NCI-H187 (cell line): ENCODE data around the gene MTNR1A.
"Not testable (repeated sequence)": the region's sequence is repeated elsewhere in the genome, so short reads cannot be mapped to it uniquely, and the experiment has no call there.

Source experiments
- DNase-seq, 2 experiments: peaks; one replicate each; lab custom pipeline; 2025; lab: John Stamatoyannopoulos, UW

MTNR1A gene

DNA sequence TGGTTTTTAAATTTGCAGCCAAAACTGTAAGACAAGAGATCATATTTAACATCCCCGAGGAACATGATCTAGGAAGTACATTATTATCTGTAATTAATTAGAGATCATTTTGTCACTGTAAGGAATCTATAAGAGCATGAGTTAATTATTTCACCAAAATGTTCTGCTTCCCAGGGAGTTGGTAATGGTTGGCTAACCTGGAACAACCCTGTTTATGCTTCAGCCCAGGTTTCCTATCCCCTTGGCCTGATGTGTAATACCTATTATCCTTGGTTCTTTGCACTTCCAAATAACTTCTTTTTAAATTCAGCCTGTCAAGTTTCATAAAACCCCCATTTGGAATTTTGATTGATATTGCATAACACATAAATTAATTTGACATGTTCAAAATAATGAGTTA, 6.4 kb upstream of the MTNR1A start:
- no peak for DNase-seq

- DNase-seq = no peak
These were observed 5.3 kb upstream of the MTNR1A start for GRCh38 chr4:186560647-186561046.

- DNase-seq = no peak
These were observed 2.1 kb upstream of the MTNR1A start for GRCh38 chr4:186557486-186557885.

DNA sequence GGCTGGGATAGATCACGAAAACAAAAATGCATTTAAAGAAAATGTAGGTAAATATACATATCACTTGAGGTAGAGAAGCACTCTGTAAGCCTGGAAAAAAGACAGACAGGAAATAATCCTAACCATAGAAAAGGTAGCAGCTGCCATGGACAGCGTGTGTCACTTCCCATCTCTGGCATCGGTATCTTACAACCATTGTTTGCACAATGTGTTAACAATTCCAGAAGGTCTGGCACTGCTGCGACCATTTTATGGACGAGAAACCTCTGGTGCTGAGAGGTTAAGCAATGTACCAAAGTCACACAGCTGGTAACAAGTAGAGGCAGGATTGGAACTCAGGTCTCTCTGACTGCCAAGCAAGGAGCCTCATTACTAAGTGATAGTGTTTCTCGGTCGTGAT, 1.7 kb upstream of the MTNR1A start:
- DNase-seq = no peak

DNA sequence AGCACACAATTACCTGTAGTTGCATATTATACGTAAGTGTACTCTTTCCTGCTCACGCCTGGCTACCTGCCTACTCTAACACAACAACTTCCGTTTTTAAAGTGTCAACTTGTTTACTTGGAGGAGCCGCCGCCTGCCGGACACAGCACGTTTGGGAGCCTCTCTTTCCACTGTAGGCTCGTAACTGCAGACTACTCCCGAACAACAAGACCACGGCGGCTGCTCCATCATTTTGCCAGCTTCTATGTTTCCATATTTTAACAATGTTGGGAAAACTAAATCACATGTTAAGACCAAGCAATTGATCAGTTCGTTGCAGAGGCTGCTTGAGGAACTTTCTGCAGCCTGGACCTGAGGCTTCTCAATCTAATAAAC, 841 bp downstream of the MTNR1A start:
- no peak for DNase-seq

- no peak for DNase-seq
These were observed 1.6 kb downstream of the MTNR1A start for GRCh38 chr4:186553717-186554116.

- DNase-seq = no peak
These were observed 3.5 kb downstream of the MTNR1A start for GRCh38 chr4:186551849-186552248.

- DNase-seq = no peak
These were observed 9.9 kb downstream of the MTNR1A start for GRCh38 chr4:186545436-186545835.

- no peak for DNase-seq
These were observed 12.2 kb downstream of the MTNR1A start for GRCh38 chr4:186543206-186543605.

GRCh38 chr4:186541801-186542200, 13.6 kb downstream of the MTNR1A start:
- no peak for DNase-seq

- DNase-seq = no peak
These were observed 17.4 kb downstream of the MTNR1A start for GRCh38 chr4:186537843-186538521.

DNA sequence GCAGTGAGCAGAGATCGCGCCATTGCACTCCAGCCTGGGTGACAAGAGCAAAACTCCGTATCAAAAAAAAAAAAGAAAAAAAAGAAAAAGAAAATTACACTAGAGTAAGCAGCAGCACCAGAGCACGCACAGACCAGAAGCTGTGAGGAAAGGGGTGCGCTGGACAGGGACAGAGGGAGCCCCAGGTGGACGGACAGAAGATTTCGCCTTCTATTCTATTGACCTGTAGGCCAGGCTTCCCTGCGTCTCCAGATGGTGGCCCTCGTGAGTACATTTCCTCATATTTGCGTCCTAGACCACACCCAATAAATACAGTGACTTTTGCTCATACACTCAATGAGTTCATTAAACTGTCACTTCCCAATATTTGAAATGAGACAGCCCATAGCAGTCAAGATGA, 19.1 kb downstream of the MTNR1A start:
- no peak for DNase-seq

DNA sequence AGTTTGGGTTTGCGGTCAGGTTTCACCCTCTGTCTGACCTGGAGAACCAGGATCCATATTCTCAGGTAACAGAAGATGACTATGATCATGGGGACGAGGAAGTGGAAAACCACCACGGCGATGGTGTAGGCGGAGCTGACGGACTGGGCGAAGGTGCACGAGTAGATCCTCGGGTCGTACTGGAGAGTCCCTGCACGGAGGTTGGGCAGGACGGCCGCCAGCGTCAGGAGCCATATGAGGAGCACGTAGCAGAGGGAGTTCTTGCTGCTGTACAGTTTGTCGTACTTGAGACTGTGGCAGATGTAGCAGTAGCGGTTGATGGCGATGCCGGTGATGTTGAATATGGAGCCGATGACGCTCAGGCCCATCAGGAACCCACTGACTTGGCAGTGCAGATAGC, 21.3 kb downstream of the MTNR1A start:
- DNase-seq = no peak

DNA sequence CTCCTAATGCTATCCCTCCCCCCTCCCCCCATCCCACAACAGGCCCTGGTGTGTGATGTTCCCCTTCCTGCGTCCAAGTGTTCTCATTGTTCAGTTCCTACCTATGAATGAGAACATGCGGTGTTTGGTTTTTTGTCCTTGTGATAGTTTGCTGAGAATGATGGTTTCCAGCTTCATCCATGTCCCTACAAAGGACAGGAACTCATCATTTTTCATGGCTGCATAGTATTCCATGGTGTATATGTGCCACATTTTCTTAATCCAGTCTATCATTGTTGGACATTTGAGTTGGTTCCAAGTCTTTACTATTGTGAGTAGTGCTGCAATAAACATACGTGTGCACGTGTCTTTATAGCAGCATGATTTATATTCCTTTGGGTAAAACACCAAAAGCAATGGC, 31.4 kb downstream of the MTNR1A start:
- not testable (repeated sequence) for DNase-seq

DNA sequence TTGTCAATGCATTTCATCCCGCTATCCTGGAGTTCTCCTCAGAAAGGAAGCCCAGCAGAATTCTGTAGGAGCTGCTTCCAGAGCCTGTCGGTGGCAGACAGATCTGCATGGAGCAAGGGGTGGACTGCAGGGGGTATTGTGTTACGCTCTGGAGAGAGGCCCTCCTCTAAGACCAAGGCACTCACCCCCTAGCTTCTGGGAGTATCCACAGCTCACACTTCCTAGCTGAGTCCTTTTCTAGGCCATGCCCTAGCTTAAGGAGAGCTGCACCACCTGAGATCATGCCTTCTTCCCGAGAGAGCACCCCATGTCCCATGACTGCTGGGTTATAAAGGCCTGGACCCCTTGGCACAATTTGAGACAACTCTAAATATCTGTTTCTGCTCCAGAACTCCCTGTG, 39.1 kb downstream of the MTNR1A start:
- DNase-seq = no peak

GRCh38 chr4:186514271-186514950, 41.0 kb downstream of the MTNR1A start:
- no peak for DNase-seq

DNA sequence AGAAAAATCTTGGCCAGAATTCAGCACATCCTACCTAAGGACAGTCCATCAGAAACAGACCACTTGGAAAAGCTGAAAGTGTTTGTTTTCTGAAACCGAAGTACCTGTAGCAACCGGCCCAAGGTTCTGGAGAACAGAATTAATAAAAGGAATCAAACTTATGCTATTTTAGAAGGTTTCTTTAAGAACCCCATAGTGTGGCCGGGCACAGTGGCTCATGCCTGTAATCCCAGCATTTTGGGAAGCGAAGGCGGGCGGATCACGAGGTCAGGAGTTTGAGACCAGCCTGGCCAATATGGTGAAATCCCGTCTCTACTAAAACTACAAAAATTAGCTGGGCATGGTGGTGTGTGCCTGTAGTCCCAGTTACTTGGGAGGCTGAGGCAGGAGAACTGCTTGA, 50.6 kb downstream of the MTNR1A start:
- not testable (repeated sequence) for DNase-seq

DNA sequence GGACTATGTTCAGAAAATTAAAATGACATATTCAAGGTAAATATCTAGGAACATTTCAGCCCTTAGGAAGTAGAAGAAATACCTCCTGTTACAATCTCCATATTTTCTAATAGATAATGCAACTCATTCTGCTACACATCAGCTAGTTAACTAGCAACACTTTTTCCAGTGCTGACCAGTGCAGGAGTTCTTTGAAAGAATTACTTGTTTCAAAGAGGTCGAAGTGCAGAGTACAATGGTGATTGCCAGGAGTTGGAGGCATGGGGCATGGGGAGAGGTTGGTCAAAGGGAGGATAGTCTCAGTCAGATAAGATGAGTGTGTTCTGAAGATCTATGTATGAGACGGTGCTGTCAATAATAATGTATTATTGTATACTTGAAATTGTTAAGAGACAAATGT, 53.1 kb downstream of the MTNR1A start:
- no peak for DNase-seq

- no peak for DNase-seq
These were observed 53.8 kb downstream of the MTNR1A start for GRCh38 chr4:186501554-186501953.

DNA sequence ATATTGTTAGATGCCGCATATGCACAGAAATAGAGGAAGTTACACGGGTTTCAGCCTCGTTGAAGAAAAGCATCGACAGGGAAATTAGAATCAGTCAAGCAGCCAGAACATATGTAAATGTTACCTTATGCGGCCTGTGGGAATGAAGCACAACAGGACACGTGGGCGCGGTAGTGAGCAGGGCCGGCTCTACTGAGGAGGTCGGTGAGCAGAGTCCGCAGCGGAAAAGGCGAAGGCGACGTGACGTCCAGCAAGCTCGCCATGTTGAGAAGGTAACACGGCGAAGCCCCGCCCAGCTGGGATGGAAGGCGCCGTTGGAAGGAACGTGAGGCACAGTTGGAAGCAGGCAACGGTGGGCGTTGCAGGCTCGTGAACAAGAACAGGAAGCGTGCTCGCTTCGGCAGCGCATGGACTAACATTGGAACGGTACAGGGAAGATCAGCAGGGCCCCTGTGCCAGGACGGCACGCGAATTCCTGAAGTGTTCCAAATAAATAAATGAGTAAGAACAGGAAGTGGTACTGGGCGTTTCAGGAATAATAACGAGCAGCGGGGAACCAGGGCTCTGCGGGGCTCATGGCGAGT, 54.6 kb downstream of the MTNR1A start:
- no peak for DNase-seq

DNA sequence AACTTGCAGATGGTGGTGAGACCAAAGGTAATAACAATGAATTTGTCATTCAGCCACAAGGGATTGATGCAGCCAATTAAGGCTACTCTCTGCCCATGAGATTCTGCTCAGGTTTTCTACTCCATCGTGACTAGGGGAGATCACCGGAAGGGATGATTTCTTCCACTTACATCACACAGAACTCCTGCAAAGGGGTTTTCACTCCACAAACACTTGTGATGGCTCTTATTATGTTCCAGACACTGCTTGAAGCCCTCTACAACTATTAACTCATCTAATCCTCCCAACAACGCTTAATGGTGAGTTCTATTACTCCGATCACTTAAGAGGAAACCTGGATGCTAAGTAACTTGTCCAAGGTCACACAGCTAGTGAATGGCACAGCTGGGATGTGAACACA, 55.9 kb downstream of the MTNR1A start:
- DNase-seq = no peak

DNA sequence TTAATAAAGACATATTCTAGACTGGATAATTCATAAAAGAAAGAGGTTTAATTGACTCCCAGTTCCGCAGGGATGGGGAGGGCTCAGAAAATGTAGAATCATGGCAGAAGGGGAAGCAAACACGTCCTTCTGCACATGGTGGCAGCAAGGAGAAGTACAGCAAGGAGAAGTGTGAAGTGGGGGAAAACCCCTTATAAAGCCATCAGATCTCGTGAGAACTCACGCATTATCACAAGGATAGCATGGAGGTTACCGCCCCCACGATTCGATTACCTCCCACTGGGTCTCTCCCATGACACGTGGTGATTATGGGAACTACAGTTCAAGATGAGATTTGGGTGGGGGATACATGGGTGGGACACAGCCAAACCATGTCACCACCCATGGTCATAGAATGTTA, 58.3 kb downstream of the MTNR1A start:
- DNase-seq = no peak

DNA sequence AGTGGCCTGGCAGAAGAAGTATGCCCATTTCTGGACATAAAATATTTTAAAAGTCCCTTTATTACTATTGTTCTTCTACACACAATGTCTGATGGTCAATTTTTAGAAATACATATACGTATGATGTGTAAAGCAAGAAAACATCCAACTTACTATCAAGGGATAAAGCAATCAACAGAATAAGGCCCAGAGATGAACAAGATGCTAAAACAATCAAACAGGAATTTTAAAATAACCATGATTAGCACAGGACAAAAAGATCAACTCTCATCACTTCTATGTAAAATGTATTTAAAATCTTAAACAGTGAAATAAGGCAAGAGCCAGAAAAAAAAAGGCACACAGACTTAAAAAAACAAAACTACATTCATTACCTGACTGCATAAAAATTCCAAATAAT, 60.9 kb downstream of the MTNR1A start:
- DNase-seq = no peak

- no peak for DNase-seq
These were observed 67.6 kb downstream of the MTNR1A start for GRCh38 chr4:186487726-186488125.
